ENCODE data around the gene GPC5.
A peak's percentile ranks its signal among the peaks of the same experiment; 100 is the strongest.
"Not testable (repeated sequence)": the region's sequence is repeated elsewhere in the genome, so short reads cannot be mapped to it uniquely, and the experiment has no call there.

The GPC5 gene

DNA sequence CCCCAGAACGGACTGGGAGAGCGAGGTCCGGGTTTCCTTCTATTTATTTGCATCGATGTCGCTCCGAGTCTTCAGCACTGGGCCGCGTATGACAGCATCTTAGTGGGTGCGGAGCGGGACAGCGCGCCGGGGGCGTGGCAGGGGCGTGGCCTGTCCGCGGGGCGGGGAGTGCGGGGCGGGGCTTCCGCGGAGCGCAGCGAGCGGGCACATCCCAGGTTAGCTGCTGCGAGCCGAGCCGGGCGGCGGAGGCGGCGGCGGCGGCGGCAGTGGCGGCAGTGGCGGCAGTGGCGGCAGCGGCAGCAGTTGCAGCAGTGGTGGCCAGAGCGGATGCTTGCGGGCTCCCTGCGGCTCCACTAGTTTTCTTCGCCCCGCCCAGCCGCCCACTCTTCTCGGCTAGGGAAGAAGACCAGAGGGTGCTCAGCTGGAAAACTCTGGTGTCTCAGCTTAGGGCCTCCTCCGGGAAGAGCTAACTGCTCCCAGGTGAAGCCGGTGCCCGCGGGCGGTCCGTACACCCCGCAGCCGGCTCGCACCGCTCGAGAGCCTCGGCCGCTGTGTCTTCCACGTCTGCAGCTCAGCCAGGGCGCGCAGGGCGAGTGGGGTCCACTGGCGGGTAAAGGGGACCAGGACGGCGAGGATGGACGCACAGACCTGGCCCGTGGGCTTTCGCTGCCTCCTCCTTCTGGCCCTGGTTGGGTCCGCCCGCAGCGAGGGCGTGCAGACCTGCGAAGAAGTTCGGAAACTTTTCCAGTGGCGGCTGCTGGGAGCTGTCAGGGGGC is at the start of gene GPC5:
Gene GPC5 (plus strand): TSS at position 209 of the 776 bp plus-strand sequence.
- peak in 13 of 14 donors; percentile 7 to 82 (median 61) for DNase-seq

DNA sequence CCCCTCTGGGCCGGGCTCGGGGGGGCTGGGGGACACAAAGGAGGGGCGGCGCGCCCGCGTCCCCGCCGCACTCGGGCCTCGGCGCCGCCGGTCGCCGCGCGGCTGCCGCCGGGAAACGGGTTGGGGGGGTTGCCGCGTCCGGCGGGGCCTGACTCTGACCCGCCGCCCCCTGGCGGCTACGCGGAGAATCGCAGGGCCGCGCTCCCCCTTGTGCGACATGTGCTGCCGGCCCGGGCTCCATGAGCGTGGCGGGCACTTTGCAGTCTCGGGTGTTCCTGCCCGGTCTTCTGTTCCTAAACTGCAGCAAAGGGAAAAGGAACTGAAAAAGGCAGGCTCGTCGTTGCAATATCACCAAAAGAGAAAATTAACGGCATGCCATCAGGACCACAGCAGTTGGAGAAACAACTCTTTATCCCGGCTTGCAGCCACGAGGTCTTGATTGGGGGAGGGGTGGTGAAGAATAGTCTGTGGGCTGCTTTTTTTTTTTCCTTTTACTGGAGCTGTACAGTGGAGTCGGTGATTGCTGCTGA is 49.5 kb upstream of the GPC5 start:
- DNase-seq, result peak; percentile 18 to 94 (median 82)

DNA sequence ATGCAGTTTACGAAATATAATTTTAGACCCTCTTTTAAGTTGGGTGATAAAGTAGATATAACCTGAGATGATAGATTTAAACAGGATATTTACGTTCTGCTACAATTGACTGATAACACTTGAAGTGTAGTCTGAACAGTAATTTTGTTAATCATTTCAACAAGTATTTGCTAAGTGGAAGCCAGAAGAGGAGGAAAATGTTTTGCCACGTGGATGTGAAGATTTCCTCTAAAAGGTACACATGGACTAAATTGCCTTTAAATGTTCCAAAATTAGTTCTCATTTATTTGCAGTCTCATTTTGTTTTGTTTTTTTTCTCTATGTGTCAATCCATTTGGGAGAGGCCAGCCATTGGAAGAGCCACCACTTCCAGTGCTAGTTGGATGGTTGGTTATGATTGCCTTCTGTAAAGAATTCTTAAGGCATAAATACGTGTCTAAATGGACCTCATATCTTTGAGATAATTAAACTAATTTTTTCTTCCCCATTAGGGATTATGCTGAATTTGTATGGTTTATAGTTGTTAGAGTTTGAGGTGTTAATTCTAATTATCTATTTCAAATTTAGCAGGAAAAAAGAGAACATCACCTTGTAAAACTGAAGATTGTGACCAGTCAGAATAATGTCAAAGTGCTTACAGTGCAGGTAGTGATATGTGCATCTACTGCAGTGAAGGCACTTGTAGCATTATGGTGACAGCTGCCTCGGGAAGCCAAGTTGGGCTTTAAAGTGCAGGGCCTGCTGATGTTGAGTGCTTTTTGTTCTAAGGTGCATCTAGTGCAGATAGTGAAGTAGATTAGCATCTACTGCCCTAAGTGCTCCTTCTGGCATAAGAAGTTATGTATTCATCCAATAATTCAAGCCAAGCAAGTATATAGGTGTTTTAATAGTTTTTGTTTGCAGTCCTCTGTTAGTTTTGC is 48.2 kb upstream of the GPC5 start:
- DNase-seq, result no peak

DNA sequence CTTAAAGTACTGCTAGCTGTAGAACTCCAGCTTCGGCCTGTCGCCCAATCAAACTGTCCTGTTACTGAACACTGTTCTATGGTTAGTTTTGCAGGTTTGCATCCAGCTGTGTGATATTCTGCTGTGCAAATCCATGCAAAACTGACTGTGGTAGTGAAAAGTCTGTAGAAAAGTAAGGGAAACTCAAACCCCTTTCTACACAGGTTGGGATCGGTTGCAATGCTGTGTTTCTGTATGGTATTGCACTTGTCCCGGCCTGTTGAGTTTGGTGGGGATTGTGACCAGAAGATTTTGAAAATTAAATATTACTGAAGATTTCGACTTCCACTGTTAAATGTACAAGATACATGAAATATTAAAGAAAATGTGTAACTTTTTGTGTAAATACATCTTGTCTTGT is 47.3 kb upstream of the GPC5 start:
- no peak for DNase-seq

DNA sequence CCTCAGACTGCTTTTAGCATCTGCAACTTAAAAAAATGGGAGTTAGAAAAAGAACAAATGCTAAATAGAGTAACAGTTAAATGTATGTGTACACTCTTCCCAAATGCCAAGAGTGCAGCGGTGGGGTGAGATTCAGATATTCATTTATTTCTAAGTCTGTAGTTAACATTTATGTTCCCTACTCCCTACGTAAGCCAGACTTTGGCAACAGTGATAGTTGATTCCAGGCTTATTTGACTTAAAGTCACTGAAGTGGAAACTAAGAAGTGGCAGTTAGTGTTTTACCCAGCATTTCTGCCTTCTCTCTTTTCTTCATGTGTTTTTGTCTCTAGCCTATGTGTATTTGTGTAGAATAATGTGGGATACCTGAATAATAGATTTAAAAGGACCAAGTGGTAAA is 46.4 kb upstream of the GPC5 start:
- no peak for DNase-seq

DNA sequence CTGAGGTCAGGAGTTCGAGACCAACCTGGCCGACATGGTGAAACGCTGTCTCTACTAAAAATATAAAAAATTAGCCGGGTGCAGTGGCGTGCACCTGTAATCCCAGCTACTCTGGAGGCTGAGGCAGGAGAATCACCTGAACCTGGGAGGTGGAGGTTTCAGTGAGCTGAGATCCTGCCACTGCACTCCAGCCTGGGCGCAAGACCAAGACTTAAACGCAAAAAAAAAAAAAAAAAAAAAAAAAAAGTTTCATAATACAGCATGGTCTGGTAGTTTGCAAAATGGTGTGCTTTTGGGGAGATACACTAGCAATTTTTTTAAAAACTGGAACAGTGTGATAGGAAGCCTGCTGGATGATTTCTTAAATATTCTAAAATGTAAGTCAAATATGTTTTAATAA is 45.5 kb upstream of the GPC5 start:
- not testable (repeated sequence) for DNase-seq

DNA sequence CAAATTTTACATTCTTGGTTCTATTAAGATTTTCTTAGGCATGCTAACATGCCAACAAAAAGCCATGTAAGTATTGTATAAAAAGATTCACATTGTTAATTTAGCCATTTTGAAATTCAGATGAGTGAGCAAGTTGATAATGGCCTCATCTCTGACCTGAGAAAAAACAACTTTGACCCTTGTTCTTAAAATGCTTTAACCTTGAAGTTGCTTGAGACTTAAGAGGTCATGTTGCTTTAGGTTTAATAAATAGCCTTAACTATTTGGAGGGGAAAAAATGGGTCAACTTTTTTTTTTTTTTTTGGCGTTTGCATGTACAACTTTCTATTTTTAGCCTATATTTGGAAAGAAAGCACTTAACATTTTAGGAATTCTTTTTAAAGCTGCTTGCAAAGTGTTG is 44.9 kb upstream of the GPC5 start:
- DNase-seq, result no peak

DNA sequence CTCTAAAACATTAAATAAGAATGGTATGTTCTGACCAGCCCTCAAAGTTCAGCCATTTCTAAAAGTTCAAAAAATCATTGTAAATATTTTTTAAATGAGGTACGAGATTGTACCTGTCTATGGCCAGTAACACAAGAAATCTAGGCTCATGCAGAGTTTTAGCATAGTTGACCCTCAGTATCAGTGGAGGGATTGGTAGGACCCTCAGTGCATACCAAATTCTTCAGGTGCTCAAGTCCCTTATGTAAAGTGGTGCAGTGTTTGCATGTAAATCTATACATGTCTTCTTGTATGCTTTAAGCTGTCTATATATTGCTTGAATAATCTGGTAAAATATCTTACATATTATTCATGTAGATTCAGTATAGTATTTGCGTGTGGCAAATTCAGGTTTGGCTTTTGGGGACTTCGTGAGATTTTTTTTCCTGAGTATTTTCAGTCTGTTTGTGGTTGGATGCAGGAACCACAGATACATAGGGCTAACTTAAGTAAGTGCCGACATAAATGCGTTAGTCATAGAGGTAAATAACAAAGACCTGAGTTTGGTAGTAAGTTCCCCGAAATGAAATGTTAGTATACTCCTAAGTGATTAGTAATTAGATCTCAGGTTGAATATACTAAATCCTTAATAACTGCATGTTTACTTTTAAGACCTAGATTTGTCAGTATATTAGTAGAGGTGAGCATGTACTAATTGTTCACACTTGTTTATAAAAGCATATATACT is 43.2 kb upstream of the GPC5 start:
- DNase-seq, result no peak

DNA sequence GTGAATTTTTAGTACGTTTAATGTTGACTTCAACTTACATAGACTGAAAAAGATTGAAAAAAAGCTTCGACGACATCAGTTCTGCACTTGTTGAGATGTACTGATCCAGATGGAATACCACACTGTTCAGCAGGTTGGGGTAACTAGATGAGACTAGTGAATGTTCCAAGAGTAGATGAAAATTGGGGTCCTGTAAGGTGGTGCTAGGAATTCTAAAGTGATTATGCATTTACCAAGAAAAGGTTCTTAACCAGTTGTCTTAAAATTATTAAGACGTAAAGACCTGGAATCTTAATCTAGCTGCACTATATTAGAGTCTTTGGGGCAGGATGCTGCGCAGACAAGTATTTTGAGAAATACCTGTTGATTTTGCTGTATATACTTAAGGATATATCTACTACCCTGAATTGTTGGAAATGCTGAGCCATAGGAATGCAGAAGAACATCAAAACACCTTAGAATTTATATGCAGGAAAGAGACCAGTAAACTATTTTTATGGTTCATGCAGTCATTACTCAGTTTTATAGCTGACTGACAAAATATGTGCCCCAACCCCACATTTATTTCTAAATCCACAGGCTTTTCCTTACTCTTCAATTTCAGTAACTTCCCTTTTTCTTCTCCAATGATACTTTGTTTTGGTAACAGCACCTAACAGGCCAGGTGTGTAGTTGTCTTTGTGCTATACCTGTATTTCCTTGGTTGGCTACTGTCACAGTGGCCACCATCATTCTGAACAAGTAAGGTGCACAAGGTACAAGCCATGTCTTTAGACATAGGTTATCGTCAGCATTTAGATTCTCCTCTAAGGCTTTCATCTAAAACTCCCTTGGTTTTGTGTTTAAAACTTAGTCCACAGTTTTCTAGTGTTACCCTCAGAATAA is 42.4 kb upstream of the GPC5 start:
- no peak for DNase-seq

DNA sequence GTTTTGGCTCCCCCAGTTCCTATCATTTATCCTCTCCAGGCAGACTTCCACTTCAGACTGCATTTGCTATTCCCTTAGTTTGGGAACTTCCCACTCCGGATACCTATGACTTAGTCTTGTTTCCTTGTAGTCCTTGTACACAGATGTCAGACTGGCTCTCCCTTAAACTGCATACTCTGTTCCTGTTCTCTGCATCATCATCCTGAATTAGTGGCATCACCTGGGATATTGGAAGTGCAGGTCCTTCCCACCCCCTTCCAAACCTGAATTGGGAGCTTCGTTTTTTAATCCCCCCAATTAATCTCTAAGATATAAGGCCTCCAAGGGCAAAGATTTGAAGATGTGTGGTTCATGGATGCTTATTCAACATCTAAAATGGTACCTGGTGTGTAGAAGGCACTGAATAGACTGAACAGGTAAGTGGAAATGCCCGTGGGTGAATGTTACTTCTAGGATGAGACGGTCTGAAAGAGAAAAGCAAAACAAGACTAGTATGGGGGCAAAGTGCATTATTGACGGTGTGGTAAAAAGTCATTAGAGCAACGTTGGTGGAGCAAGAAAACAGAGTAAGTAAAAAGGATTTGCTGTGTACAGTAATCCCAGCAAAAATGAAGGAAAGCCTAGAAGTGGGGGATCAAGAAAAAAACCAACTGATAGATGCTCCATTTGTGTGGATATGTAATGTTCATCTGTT is 41.4 kb upstream of the GPC5 start:
- no peak for DNase-seq

DNA sequence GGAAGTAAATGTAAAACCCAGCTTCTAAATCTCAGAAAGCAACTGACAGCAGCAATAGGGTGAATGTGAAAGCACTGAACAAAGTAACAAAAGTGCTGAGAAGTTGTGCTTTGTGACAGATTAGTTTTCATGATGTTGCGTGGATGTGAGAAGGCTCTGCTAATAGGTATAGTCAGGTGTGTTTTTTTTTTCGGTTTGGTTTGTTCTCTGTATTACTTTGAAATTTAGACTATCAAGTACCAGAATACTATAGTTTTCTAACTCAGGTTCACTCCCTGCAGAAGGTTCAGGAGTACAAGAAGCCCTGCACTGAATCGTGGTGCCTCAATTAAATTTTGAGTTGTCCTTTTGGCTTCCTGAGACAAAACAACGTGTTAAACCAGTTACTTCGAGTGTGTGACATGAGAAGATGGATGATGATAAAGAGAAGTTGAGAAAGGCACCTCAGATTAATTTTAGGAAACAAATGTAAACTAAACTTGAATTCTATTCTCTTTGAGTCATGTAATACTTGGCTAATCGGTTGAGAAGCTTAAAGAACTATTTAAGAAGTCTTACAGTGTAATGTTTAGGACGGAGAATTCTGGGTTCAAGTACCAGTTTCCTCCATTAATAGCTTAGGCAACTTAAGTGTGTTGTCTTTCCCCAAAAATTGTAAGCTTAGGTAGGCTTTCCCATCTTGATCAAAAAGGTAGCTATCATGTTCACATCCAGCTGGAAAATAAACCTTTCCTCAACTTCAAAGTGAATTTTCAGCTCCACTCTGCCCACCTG is 40.6 kb upstream of the GPC5 start:
- DNase-seq, result no peak

DNA sequence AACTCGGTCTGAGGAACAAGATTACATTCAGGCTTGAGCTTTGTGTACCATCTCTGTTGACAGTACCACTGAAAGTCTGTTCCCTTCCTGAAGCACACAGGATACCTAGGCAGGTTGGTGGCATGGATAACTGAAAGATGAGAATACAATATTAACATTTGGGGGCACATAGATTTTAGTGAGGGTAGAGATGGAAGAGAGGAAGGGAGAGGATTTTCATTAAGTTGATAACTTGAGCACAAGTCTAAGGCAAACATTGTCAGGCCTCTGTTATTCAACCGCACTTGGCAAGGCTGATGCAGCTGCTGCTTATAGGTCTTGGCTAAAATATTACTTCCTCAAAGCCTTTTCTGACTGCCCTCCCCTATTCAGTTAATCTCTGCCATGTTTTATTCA is 40.0 kb upstream of the GPC5 start:
- DNase-seq, result no peak

DNA sequence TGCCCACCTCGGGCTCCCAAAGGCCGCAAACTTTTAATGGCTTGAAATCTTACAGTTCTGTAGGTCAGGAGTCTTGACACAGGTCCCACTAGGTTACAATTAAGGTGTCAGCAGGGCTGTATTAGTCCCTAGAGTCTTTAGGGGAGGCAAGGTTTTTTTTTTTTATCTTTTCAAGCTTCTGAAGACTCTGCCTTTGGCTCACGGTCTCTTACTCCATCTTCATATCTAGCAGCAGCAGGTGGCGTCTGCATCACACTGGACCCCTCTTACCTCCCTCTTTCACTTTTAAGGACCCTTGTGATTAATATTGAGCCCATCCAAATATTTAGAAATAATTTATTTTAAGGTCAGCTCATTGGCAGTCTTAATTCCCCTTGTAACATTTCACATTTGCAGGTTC is 39.3 kb upstream of the GPC5 start:
- no peak for DNase-seq

DNA sequence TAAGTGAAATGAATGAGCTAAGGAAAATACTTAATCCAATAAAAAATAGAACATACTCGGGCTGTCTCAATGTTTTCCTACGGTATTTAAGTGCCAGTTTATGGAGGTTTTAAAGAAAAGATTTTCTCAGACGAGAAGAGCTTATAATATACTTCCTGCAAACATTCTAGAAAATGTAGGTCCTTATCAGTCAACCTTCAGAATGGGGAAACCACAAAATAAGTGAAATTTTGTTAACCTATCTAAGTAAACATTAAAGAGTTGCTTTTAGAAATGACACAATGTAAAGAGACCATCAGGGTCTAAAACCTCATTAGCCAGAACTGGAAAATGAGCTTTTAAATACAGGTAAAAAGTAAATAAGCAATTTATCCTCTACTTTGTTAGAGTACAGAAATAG is 38.8 kb upstream of the GPC5 start:
- DNase-seq, result no peak

DNA sequence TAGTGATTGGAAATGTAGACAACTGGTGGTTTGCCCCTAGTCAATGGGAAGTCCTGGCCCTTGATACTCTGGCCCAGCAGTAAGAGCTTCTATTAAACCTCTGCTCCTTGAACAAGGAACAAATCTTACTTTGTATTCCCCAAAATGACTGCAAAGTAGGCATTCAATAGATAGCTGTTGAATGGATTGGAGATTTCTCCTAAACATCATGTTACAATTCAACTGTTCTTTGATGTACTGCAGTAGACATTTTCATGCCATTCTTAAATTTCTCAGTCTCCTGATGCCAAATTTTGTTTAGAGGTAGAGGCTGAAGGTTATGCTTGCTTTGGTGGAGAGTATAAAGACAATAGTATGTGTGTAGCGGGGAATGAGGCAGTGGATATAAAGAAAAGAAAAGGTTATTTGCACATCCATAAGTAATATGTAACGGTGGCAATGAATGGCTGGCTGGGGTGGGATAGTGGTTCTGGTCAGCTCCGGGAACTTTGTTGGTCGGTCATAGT is 38.1 kb upstream of the GPC5 start:
- DNase-seq, result no peak

DNA sequence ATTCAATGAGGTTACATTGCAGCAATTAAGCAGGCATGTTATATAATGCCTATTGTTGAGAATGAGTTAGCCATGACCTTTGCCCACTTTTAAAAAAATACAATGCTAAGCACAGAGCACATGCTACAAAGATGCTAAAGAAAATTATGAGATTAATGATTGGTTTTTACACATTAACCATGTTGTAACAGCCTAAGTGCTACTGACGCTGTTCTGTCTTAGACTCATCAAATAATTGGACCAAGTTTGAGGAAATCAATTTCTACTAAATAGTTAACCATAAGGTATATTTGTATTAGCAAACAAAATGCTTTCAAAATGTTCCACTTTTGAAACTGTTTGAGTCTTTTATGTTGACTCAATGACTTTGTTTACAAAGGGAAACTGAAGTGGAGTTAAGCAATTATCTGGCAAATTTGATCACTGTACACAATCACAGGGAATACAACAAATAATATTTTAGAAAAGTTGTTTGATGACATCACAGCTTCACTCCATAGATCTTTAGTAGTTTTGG is 36.6 kb upstream of the GPC5 start:
- DNase-seq, result no peak

DNA sequence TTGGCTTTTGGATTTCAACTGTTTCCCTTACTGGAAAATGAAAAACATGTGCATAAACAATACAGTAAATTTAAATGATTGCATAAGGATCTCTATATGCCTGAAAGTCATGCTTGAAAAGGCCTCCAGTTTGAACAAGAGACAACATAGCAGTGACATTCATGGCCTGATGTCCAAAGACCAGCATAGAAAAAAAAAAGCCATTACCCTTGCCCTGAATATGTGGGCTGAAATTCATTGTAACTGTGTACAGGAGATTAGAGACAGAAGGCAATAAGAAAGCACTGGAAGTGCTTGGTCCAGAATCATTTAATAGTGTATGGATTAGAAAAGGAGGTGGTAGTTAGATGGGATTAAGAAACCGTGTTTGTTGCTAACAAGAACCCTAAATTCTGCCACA is 35.5 kb upstream of the GPC5 start:
- DNase-seq, result no peak

DNA sequence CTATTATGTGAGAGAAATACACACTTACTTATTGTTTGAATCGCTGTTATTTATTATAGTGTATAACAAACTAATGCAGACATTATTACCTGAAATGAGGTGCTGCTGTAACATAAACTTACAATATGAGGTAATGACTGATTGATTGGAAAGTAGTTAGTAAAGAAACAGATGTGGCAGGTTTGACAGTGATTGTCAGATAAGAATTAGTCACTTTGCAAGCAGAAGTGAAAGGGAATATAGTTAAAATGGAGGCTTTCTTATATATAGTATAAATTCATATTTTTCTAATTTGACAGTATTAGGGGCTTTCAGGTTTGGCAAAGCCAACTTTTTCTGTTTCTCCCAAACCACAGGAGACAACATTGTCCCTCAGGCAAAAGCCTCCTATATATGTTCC is 30.3 kb upstream of the GPC5 start:
- DNase-seq, result no peak

DNA sequence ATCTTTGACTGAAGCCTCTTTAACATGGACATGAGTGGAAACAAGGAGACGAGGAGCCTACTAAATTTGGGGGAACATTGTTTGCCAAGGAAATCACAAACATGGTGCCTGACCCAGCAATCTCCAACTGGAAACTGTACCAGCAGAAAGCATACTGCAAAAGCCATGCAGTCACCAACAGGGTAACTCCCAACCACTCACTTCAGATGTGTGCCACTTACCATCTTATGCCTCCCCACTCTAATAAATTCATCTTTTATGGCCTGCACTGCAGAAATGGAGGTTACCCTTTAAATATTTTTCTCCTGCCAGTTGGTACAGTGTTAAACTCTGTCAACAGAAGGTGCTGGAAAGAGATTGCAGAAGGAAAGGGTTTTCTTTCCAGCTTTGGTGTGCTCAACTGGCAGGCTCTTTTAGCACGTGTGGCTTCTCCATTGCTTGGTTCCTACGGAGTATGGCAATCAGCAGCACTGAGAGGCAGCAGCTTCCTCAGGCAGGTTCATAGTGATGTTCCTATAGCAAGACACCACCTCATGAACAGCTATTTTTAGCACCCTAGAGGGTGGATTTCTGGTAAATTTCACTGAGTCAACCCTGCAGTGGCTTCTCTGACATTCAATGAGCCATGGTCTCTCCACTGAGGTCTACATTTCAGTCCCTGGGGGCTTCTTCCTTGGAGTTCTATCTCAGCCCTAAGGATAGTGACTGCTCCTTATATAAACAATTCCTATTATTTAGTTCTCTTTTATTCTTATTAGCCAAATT is 29.6 kb upstream of the GPC5 start:
- DNase-seq, result no peak
